Measurements from ENCODE around the gene ADCY7. TPM values are rescaled to one million over a fixed set of nuclear protein-coding genes. Genes with fewer than 3 reads are reported as not detected.

Gene ADCY7
- total RNA-seq, 4 donors from 2014 or later, result 14.0 to 38.9 (median 21.4) TPM

- ATAC-seq (ENCODE audit: low FRiP score), result no peak
- no peak for DNase-seq (ENCODE audit: low spot score)
- TF ChIP-seq CTCF (IDR thresholded peaks at IDR 0.05), result no peak
Measured at GRCh38 chr16:50272687-50273381, 6.5 kb downstream of the ADCY7 start.

DNA sequence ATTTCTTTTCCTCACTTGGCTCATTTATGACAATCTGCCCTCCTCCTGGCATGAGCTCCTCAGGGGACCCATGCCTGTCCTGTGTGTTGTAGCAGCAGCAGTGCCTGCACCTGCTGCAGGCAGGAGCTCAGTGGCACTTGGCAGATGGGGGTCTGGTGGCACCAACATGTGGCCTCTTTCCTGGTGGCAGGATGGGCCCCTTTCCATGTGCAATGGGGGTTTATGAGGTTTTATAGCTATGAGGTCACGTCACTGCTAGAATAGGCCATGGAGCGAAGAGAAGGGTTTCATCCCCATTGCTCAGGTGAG is 7.0 kb downstream of the ADCY7 start:
- no peak for ATAC-seq (ENCODE audit: low FRiP score)
- no peak for TF ChIP-seq CTCF (IDR thresholded peaks at IDR 0.05)
- DNase-seq (ENCODE audit: low spot score), result no peak

GRCh38 chr16:50273888-50274325 is 7.6 kb downstream of the ADCY7 start:
- DNase-seq (ENCODE audit: low spot score), result no peak
- no peak for ATAC-seq (ENCODE audit: low FRiP score)
- TF ChIP-seq CTCF (IDR thresholded peaks at IDR 0.05), result no peak

DNA sequence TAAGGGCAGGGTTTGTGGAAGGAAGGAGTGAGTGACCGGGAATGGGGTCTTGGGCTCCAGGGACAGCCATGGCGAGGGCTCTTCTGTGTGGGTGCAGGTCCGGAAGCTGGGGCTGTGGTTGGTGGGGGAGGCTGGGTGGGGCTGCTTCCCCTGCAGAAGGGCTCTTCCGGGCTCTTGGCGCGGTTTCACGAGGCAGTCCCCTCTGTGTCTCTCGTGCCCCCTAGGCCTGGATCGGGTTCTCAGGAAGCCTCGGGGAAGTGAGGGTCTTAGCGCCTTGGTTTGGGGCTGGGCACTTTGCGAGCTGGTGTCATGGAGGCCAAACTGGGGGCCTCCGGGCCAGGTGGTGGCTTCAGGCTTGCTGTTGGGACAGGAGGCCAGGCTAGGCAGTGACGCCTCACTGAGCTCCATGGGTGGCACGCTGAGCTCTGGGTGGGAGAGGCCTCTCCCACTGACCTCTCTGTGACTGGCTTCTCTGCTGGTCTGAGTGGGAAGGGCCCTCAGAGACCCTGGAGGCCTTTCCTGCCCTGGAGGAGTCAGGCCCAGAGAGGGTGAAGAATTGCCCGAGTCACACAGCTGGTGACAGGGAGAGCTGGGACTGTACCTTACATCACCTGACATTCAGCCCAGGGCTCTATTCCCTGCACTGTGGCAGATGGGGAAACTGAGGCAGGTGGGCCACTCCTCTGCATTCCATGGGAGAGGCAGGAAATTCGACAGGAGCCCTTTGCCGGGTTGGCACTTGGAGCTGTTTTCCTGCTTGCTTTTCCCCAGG is 8.2 kb downstream of the ADCY7 start:
- DNase-seq (ENCODE audit: low spot score), result no peak
- no peak for ATAC-seq (ENCODE audit: low FRiP score)
- no peak for TF ChIP-seq CTCF (IDR thresholded peaks at IDR 0.05)

GRCh38 chr16:50275098-50275415 is 8.7 kb downstream of the ADCY7 start:
- DNase-seq (ENCODE audit: low spot score), result no peak
- no peak for TF ChIP-seq CTCF (IDR thresholded peaks at IDR 0.05)
- no peak for ATAC-seq (ENCODE audit: low FRiP score)

DNA sequence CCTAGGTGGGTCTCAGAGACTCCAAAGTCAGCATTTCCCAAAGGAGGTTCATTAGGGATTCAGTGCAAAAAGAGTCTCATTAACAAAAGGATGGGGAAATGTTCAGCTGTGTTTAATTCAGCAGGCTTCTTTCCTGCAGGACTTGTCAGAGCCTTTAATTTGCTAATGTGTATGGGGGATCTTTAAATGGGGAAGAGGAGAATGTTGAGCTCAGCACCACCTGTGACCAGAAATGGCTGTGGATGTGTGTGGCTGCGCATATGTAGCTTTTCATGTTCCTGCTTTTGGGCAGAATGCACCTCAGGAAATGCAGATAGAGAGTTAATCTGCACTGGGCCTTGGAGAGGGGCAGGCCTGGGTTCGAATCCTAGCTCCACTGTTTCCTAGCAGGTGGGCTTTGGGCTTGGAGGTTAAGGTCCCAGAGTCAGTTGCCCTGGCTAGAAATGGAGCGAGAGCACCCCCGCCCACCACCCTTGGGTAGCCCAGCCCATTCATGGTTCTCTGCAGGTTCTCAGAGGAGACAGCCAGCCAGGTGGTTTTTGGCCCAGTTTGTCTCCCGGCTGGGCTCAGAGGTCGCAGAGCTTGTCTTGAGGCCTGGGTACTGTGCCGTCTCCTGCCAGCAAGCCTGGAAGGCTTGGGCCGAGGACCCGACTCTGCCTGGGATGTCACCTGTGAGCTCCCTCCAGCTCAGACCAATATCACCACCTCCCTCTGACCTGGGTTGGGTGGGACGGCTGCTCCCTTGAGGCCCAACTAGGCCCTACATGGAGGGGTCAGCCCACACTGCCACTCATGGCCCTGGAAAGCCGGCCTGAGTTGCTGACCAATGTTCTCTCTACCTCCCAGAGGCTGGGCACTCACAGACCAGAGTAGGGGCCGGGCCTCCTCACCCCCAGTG is 9.3 kb downstream of the ADCY7 start:
- DNase-seq (ENCODE audit: low spot score) (no peak), ATAC-seq (ENCODE audit: low FRiP score) (no peak)
- no peak for TF ChIP-seq CTCF (IDR thresholded peaks at IDR 0.05)

All from omental fat pad (tissue), 4 donors.